AG09309 (cell line): Measurements from ENCODE around the gene FCN3.
"Not testable (repeated sequence)": the region's sequence is repeated elsewhere in the genome, so short reads cannot be mapped to it uniquely, and the experiment has no call there.

Experiments
- DNase-seq: peaks from one replicate; pipeline ENCODE4 v3.0.0-alpha.2; 2010; ENCODE audit warnings: low read depth
- H3K4me3 ChIP-seq: 2 replicates; pipeline ENCODE4 v1.5.1; 2011; ENCODE audit warnings: mild to moderate bottlenecking, low read depth, low read length, moderate library complexity; ENCODE audit not compliant: control insufficient read depth
- CTCF ChIP-seq: IDR thresholded peaks from 2 replicates; pipeline ENCODE4 v1.5.1; 2011; ENCODE audit warnings: mild to moderate bottlenecking, low read depth, low read length, inconsistent platforms; ENCODE audit not compliant: insufficient read depth, control insufficient read depth; ENCODE audit errors: missing control alignments

The FCN3 gene

GRCh38 chr1:27413004-27413403 lies 38.4 kb upstream of the FCN3 start:
- no peak for DNase-seq
- no peak for TF ChIP-seq CTCF
- no peak overlapping the region for H3K4me3 ChIP-seq

GRCh38 chr1:27412502-27412901 lies 37.9 kb upstream of the FCN3 start:
- no peak overlapping the region for H3K4me3 ChIP-seq
- TF ChIP-seq CTCF: no peak
- DNase-seq: no peak

- DNase-seq: no peak
- H3K4me3 ChIP-seq: no peak overlapping the region
- no peak for TF ChIP-seq CTCF
Observed at GRCh38 chr1:27410709-27411108, 36.1 kb upstream of the FCN3 start.

- TF ChIP-seq CTCF: no peak
- no peak for DNase-seq
- no peak overlapping the region for H3K4me3 ChIP-seq
Observed at GRCh38 chr1:27409669-27410068, 35.0 kb upstream of the FCN3 start.

- DNase-seq: no peak
- no peak overlapping the region for H3K4me3 ChIP-seq
- no peak for TF ChIP-seq CTCF
Observed at GRCh38 chr1:27408151-27408550, 33.5 kb upstream of the FCN3 start.

GRCh38 chr1:27406791-27407190 lies 32.2 kb upstream of the FCN3 start:
- H3K4me3 ChIP-seq, DNase-seq: not testable (repeated sequence)

GRCh38 chr1:27406362-27406680 lies 31.7 kb upstream of the FCN3 start:
- DNase-seq: no peak
- no peak overlapping the region for H3K4me3 ChIP-seq
- TF ChIP-seq CTCF: no peak

- DNase-seq, H3K4me3 ChIP-seq: not testable (repeated sequence)
Observed at GRCh38 chr1:27405598-27406361, 31.2 kb upstream of the FCN3 start.
